ENCODE results near the gene ST6GALNAC4.

ST6GALNAC4 gene

DNA sequence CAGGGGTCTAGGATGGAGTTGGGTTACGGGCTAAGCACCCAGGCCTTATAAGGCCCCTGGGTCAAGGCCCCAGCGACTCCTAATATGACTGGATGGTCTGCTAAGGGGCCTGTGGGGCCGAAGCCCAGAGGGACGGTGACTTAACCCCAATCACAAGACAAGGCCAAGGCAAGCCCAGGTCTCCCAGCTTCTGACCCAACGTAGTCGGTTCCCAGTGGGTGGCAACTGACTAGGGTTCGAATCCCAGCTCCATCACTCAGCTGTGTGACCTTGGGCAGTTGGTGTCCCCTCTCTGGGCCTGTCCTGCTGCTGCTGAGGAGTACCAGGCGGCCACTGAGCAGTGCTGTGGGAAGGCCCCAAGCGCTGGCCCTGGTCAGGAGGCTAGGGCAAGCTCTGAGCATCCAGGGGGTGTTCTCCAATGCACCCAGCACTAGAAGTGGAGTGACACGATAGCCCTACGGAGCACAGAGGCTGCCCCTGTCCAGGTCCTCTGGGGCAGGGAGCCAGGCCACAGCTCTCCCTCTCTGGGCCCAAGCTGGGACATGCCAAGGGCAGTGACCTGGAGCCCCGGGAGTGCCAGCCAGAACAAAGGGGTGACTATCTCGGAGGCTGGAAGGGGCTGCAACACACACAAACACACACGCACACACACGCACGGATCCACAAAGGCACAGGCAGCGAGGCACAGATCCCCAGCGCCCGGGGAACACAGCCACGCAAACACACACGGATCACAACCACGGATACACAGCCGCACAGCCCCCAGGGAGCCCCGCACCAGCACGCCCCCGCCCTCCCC lies 39.9 kb downstream of the ST6GALNAC4 start:
- H2AFZ ChIP-seq (ENCODE audit: low read depth, low read length): no peak overlapping the region

DNA sequence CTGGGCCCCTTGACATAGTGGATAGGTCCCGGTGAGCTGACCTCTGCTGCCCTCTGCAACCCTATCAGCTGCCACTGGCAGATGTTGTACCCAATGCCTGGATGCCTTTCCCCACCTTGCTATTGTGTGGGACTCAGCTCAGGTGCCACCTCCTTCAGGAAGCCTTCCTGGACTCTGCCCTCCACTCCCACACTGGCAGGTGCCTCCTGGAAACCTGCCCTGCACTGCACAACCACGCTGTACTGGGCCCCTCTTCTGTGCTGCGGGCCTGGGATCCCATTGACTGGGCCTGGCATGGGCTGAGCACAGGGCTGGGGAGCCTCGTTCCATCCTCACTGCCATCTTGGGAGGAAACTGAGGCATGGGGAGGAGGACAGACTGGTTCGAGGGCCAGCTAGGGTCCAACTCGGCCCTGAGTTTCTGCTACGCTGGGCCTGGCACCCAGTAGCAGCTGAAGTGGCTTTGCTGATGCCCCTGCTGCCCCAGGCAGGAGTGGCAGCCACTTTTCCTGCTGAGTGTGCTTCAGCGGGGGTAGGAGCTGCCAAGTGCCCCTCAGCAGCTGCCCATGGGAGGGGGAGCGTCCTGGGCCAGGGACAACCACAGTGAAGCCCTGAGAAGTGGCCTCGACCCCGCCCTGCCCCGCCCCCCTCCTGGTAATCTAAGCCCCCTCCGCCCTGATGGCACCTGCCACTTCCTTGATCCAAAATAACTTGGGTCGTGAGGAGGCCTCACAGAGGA lies 40.6 kb downstream of the ST6GALNAC4 start:
- Histone ChIP-seq H3K36me3 (replicated peaks; ENCODE audit: low read depth, low read length) (no peaks in the 10 kb centered on the region), H3K27ac (ENCODE audit: low read length) (no peak overlapping the region), H4K20me1 (ENCODE audit: insufficient read depth, low read length) (no peaks in the 10 kb centered on the region), H3K79me2 (ENCODE audit: low read length) (no peaks in the 10 kb centered on the region), H3K9me3 (ENCODE audit: insufficient read depth, low read length) (no peaks in the 10 kb centered on the region), H2AFZ (ENCODE audit: low read depth, low read length) (no peak overlapping the region), H3K9ac (ENCODE audit: low read length) (no peak overlapping the region), H3K4me2 (ENCODE audit: low read length) (no peak overlapping the region), H3K27me3 (ENCODE audit: low read depth, low read length) (no peaks in the 10 kb centered on the region), H3K4me3 (ENCODE audit: low read length) (no peak overlapping the region), H3K4me1 (ENCODE audit: low read length) (peaks cover 13% of the 10 kb centered on the region)
- TF ChIP-seq, protein P1, sequence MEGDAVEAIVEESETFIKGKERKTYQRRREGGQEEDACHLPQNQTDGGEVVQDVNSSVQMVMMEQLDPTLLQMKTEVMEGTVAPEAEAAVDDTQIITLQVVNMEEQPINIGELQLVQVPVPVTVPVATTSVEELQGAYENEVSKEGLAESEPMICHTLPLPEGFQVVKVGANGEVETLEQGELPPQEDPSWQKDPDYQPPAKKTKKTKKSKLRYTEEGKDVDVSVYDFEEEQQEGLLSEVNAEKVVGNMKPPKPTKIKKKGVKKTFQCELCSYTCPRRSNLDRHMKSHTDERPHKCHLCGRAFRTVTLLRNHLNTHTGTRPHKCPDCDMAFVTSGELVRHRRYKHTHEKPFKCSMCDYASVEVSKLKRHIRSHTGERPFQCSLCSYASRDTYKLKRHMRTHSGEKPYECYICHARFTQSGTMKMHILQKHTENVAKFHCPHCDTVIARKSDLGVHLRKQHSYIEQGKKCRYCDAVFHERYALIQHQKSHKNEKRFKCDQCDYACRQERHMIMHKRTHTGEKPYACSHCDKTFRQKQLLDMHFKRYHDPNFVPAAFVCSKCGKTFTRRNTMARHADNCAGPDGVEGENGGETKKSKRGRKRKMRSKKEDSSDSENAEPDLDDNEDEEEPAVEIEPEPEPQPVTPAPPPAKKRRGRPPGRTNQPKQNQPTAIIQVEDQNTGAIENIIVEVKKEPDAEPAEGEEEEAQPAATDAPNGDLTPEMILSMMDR (IDR thresholded peaks at IDR 0.05; ENCODE audit: low read depth, low read length): no peak
- no peak for TF ChIP-seq EZH2phosphoT487 (IDR thresholded peaks at IDR 0.05; ENCODE audit: low read depth)

More for the DNA sequence above, 39.9 kb downstream of the ST6GALNAC4 start:
- Histone ChIP-seq H3K36me3 (replicated peaks; ENCODE audit: low read depth, low read length) (no peaks in the 10 kb centered on the region), H3K9ac (ENCODE audit: low read length) (no peak overlapping the region), H3K27me3 (ENCODE audit: low read depth, low read length) (no peaks in the 10 kb centered on the region), H3K9me3 (ENCODE audit: insufficient read depth, low read length) (no peaks in the 10 kb centered on the region), H3K79me2 (ENCODE audit: low read length) (no peaks in the 10 kb centered on the region), H3K27ac (ENCODE audit: low read length) (no peak overlapping the region), H3K4me3 (ENCODE audit: low read length) (no peak overlapping the region), H3K4me2 (ENCODE audit: low read length) (no peak overlapping the region), H4K20me1 (ENCODE audit: insufficient read depth, low read length) (no peaks in the 10 kb centered on the region), H3K4me1 (ENCODE audit: low read length) (peaks cover 15% of the 10 kb centered on the region)
- TF ChIP-seq EZH2phosphoT487 (IDR thresholded peaks at IDR 0.05; ENCODE audit: low read depth): no peak
- TF ChIP-seq, protein P1 (IDR thresholded peaks at IDR 0.05; ENCODE audit: low read depth, low read length): no peak

DNA sequence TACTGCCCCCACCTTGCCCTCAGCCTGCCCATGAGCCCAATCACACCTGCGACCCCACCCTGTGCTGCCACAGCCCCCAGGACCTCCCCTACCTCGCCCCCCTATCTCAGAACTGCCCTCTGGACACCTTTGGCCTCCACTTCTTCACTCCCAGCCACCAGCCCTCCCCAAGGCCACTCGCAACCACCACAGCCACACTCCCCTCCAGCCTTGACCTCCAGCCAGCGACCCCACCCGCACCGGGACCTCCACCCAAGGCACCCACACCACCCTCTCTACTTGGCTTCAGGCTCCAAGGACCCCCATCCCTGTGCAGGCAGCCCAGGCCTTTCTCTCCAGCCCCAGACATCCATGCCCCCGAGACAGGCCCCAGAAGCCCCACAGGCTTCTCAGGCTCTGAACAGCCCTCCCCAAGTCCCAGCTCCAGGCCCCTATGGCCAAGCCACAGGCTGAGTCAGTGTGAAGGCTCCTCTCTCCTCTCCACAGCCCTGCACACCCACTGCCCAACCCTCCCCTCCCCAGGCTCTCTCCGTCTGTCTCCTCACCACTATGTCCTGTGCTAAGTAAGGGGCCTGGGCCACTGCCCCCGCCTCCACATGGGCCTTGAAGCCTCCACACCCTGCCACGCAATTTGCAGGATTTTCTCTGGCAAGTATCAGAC lies 41.4 kb downstream of the ST6GALNAC4 start:
- Histone ChIP-seq H3K27me3 (ENCODE audit: low read depth, low read length) (no peaks in the 10 kb centered on the region), H3K27ac (ENCODE audit: low read length) (no peak overlapping the region), H3K4me1 (ENCODE audit: low read length) (peaks cover 11% of the 10 kb centered on the region), H4K20me1 (ENCODE audit: insufficient read depth, low read length) (no peaks in the 10 kb centered on the region), H3K9ac (ENCODE audit: low read length) (no peak overlapping the region), H3K79me2 (ENCODE audit: low read length) (no peaks in the 10 kb centered on the region), H3K4me2 (ENCODE audit: low read length) (no peak overlapping the region), H2AFZ (ENCODE audit: low read depth, low read length) (no peak overlapping the region), H3K36me3 (replicated peaks; ENCODE audit: low read depth, low read length) (no peaks in the 10 kb centered on the region), H3K9me3 (ENCODE audit: insufficient read depth, low read length) (no peaks in the 10 kb centered on the region), H3K4me3 (ENCODE audit: low read length) (no peak overlapping the region)
- TF ChIP-seq, protein P1 (IDR thresholded peaks at IDR 0.05; ENCODE audit: low read depth, low read length): no peak
- TF ChIP-seq EZH2phosphoT487 (IDR thresholded peaks at IDR 0.05; ENCODE audit: low read depth): no peak
